K562 (cell line): ENCODE measurements around the gene PIM3. TPM values are rescaled to one million over a fixed set of nuclear protein-coding genes. Genes with fewer than 3 reads are reported as not detected.

ENCODE experiments used
- ATAC-seq: fragments of 200-7000 bp; cut with Tn5 transposase; 3 replicates; pipeline ENCODE4 v1.9.1; 2020; ENCODE audit warnings: moderate library complexity
- BruUV-seq: library from RNA; stranded (reverse); fragments of 400-500 nt; replicated peaks from 2 replicates; lab custom pipeline; 2021; lab: Mats Ljungman, UMichigan
- CTCF ChIA-PET: fragments of 300-600 bp; formaldehyde crosslinking; extraction: SDS; loops from one replicate; lab custom pipeline; 2021; ENCODE audit warnings: low intra/inter-chr PET ratio; lab: Yijun Ruan, JAX
- POLR2A ChIA-PET: fragments of 300-600, 350-650 bp; sonication (Branson Sonifier 250); formaldehyde crosslinking; extraction: SDS; loops from one replicate; lab custom pipeline; 2021; ENCODE audit warnings: antibody characterized with exemption, inconsistent platforms; lab: Yijun Ruan, JAX
- DNase-seq, 4 experiments: peaks; one replicate each; pipeline versions ENCODE4 v3.0.0 to v3.0.0-alpha.2; 2011 to 2018; ENCODE audit warnings: low spot score in 3 of 4, mixed read lengths in 3 of 4; ENCODE audit errors: extremely low read depth in 1 of 4
- FAIRE-seq: peaks from 2 replicates; lab custom pipeline; 2011; peaks lifted over from hg19 to GRCh38; lab: Jason Lieb, UNC
- H2AFZ ChIP-seq: 2 replicates; pipeline ENCODE4 v1.6.0; 2011; ENCODE audit warnings: low read depth, low read length, control low read depth, inconsistent platforms
- H3K27ac ChIP-seq: fragments of 200-600 bp; 3 replicates; pipeline ENCODE4 v1.8.0; 2011; ENCODE audit warnings: low read depth, mild to moderate bottlenecking, control low read depth, inconsistent platforms, low read length, moderate library complexity, mixed read lengths; ENCODE audit errors: extremely low read depth
- H3K27me3 ChIP-seq, 2 experiments: fragments of 300-600 bp in 1 of 2; 2 replicates in 1 of 2; 3 replicates in 1 of 2; pipeline versions ENCODE4 v1.6.0 to v1.8.0; 2011; ENCODE audit warnings: inconsistent platforms in 2 of 2, low read length in 2 of 2, mild to moderate bottlenecking in 1 of 2, mixed read lengths in 1 of 2, moderate library complexity in 1 of 2; ENCODE audit not compliant: control insufficient read depth in 2 of 2, insufficient read depth in 2 of 2
- H3K36me3 ChIP-seq: fragments of 300-600 bp; 3 replicates; pipeline ENCODE4 v1.8.0; 2011; ENCODE audit warnings: mild to moderate bottlenecking, low read length, inconsistent platforms; ENCODE audit not compliant: control insufficient read depth, insufficient read depth
- H3K4me1 ChIP-seq, 2 experiments: fragments of 200-600 bp in 1 of 2; replicated peaks in 1 of 2; 2 replicates in 1 of 2; 3 replicates in 1 of 2; pipeline versions ENCODE4 v1.5.1 to v1.8.0; 2011; ENCODE audit warnings: inconsistent platforms in 2 of 2, low read length in 2 of 2, mild to moderate bottlenecking in 1 of 2, mixed read lengths in 1 of 2, moderate library complexity in 1 of 2; ENCODE audit not compliant: control insufficient read depth in 2 of 2, insufficient read depth in 2 of 2
- H3K4me2 ChIP-seq: 2 replicates; pipeline ENCODE4 v1.6.1; 2011; ENCODE audit warnings: low read length, control low read depth, inconsistent platforms, mixed read lengths; ENCODE audit not compliant: insufficient read depth
- H3K4me3 ChIP-seq: fragments of 200-600 bp; sonication (generic), shearing (Covaris generic); 2 replicates; pipeline ENCODE4 v1.5.1; 2016; ENCODE audit warnings: control low read depth, inconsistent platforms
- H3K79me2 ChIP-seq: fragments of 200-600 bp; 3 replicates; pipeline ENCODE4 v1.8.0; 2011; ENCODE audit warnings: low read length, inconsistent platforms; ENCODE audit not compliant: control insufficient read depth, insufficient read depth
- H3K9ac ChIP-seq, 2 experiments: 2 replicates each; pipeline versions ENCODE4 v1.6.0 to v1.6.1; 2011; ENCODE audit warnings: low read depth in 2 of 2, low read length in 2 of 2, control low read depth in 1 of 2, inconsistent platforms in 1 of 2, mild to moderate bottlenecking in 1 of 2, mixed read lengths in 1 of 2; ENCODE audit not compliant: insufficient read depth in 1 of 2
- H3K9me1 ChIP-seq: one replicate; pipeline ENCODE4 v1.6.0; 2011; ENCODE audit warnings: inconsistent platforms, mild to moderate bottlenecking, low read length, moderate library complexity; ENCODE audit not compliant: control insufficient read depth, insufficient read depth
- H3K9me3 ChIP-seq: replicated peaks from 2 replicates; pipeline ENCODE4 v1.5.1; 2011; ENCODE audit warnings: low read depth, low read length, inconsistent platforms; ENCODE audit not compliant: control insufficient read depth, insufficient read depth
- H4K20me1 ChIP-seq: replicated peaks from 2 replicates; pipeline ENCODE4 v1.6.1; 2011; ENCODE audit warnings: low read length, inconsistent platforms, mixed read lengths; ENCODE audit not compliant: control insufficient read depth, insufficient read depth
- ARID4B ChIP-seq: sonication (generic); formaldehyde crosslinking; IDR thresholded peaks from 2 replicates; pipeline ENCODE4 v1.8.0; 2022; ENCODE audit warnings: mild to moderate bottlenecking, missing genetic modification reagents
- ATF1 ChIP-seq, 2 experiments: fragments of 450-650 bp in 1 of 2; IDR thresholded peaks; 2 replicates each; pipeline ENCODE4 v1.6.1; 2016; ENCODE audit warnings: missing compliant biosample characterization in 1 of 2, missing genetic modification characterization in 1 of 2
- FIP1L1 ChIP-seq: fragments of 200-400 bp; formaldehyde crosslinking; IDR thresholded peaks from 2 replicates; pipeline ENCODE4 v1.6.1; 2018; ENCODE audit warnings: mild to moderate bottlenecking, low read depth, low read length; ENCODE audit not compliant: poor library complexity, severe bottlenecking
- HMGN3 ChIP-seq: IDR thresholded peaks from 2 replicates; pipeline ENCODE4 v1.6.1; 2011; ENCODE audit warnings: borderline replicate concordance, low read depth, mild to moderate bottlenecking, mixed read lengths, low read length; ENCODE audit not compliant: insufficient read length; ENCODE audit errors: extremely low read depth
- PHB2 ChIP-seq: fragments of 450-650 bp; IDR thresholded peaks from 2 replicates; pipeline ENCODE4 v1.6.1; 2017; ENCODE audit warnings: low read depth
- POLR2G ChIP-seq: fragments of 200-400 bp; formaldehyde crosslinking; IDR thresholded peaks from 2 replicates; pipeline ENCODE4 v1.6.1; 2017; ENCODE audit warnings: low read depth, mild to moderate bottlenecking, antibody characterized with exemption, low read length, moderate library complexity
- SAFB ChIP-seq: fragments of 200-400 bp; formaldehyde crosslinking; IDR thresholded peaks from 2 replicates; pipeline ENCODE4 v1.6.1; 2017; ENCODE audit warnings: low read depth, low read length, borderline replicate concordance
- SIN3A ChIP-seq, 2 experiments: fragments of 150-350 bp in 1 of 2; IDR thresholded peaks; 2 replicates each; pipeline ENCODE4 v1.6.1; 2011 to 2016; ENCODE audit warnings: borderline replicate concordance in 2 of 2, low read depth in 2 of 2, low read length in 2 of 2, mild to moderate bottlenecking in 2 of 2, moderate library complexity in 2 of 2; ENCODE audit not compliant: control insufficient read depth in 1 of 2
- U2AF1 ChIP-seq: fragments of 200-400 bp; formaldehyde crosslinking; optimal IDR thresholded peaks from 2 replicates; pipeline ENCODE3; 2017; ENCODE audit warnings: mild to moderate bottlenecking, low read depth, low read length, moderate library complexity
- WGBS: fragments of 100-300 bp; shearing (Covaris generic); methylation state at CpG from one replicate; pipeline ENCODE4 v1.1.6; 2016; ENCODE audit warnings: low coverage, mixed read lengths; ENCODE audit not compliant: insufficient coverage; ENCODE audit errors: missing lambda C conversion rate; 5-methylcytosine and 5-hydroxymethylcytosine counted together
- in situ Hi-C: fragments of 300-500 bp; cut with MboI; formaldehyde crosslinking; loops from 4 replicates; pipeline ENCODE4 v1.15.0; 2018; ENCODE audit warnings: inconsistent platforms, mixed read lengths
- intact Hi-C: fragments of 100-400 bp; cut with micrococcal nuclease; formaldehyde crosslinking; loops from 2 replicates; pipeline ENCODE4 v1.14.2; 2022
- polyA plus RNA-seq, 8 experiments: library from polyadenylated mRNA; depleted of rRNA in 4 of 8; stranded (reverse) in 5 of 8; unstranded in 3 of 8; fragments of >200 nt; fragmentation: Nextera tagmentation in 2 of 8; fragmentation: Illumina TruSeq in 1 of 8; extraction: Ambion mirVana in 2 of 8; extraction: Trizol in 1 of 8; gene quantifications; 2 replicates each; pipeline versions ENCODE4 v1.2.1 to v1.2.3, GENCODE V29; 2011 to 2014; ENCODE audit warnings: inconsistent platforms in 1 of 8, missing spikeins in 1 of 8
- total RNA-seq, 7 experiments: library from RNA; depleted of rRNA in 6 of 7; stranded (reverse); fragments of >200 nt in 6 of 7; fragmentation: Illumina TruSeq in 2 of 7; extraction: Trizol in 2 of 7; gene quantifications; 2 replicates each; pipeline versions ENCODE4 v1.2.1 to v1.2.3, GENCODE V29; 2011 to 2021; ENCODE audit warnings: low replicate concordance in 1 of 7
- TF ChIP-seq, protein P1 (sequence below), 2 experiments: IDR thresholded peaks; 2 replicates each; pipeline ENCODE4 v1.6.1; 2011; ENCODE audit warnings: borderline replicate concordance in 1 of 2, control low read depth in 1 of 2, low read depth in 1 of 2, low read length in 1 of 2, mild to moderate bottlenecking in 1 of 2, mixed read lengths in 1 of 2, moderate library complexity in 1 of 2; ENCODE audit not compliant: insufficient read depth in 1 of 2, insufficient read length in 1 of 2, poor library complexity in 1 of 2, severe bottlenecking in 1 of 2; ENCODE audit errors: extremely low read depth in 1 of 2

PIM3 gene
- total and polyA plus RNA-seq, 9 of the 15 experiments (the other 6 are each of a cell fraction or from before 2014, with no cell fraction given) = 0.24 to 40.5 (median 5.3) TPM

DNA sequence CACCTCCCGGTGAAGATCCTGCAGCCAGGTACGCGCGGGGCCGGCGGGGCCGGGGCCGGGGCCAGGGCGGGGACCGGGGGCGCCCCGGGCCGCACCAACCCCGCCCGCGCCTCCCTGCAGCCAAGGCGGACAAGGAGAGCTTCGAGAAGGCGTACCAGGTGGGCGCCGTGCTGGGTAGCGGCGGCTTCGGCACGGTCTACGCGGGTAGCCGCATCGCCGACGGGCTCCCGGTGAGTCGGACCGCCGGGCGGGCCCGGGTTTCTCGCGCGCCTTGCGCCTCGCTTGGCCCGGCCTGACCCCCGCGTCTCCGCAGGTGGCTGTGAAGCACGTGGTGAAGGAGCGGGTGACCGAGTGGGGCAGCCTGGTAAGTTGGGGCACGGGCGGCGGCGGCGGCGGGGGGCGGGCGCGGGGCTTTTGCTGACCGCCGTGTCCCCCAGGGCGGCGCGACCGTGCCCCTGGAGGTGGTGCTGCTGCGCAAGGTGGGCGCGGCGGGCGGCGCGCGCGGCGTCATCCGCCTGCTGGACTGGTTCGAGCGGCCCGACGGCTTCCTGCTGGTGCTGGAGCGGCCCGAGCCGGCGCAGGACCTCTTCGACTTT, 531 bp downstream of the PIM3 start (continued):
- TF ChIP-seq PHB2 (no peak), FIP1L1 (peak; percentile 22), HMGN3 (peak; percentile 2)

DNA sequence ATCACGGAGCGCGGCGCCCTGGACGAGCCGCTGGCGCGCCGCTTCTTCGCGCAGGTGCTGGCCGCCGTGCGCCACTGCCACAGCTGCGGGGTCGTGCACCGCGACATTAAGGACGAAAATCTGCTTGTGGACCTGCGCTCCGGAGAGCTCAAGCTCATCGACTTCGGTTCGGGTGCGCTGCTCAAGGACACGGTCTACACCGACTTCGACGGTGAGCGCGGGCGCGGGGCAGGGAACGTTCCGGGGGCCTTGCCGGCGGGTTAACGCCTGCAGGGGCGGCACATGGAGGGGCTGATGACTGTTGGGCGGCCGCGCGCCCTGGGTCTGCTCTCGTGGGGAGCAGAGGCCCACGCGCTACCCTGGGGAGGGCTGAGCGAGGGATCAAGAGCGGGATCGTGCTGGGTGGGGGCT, 1.0 kb downstream of the PIM3 start:
- Histone ChIP-seq H3K9ac (peak overlapping the region; percentile 77 to 97), H3K9me3 (no peaks in the 10 kb centered on the region), H3K27ac (peak overlapping the region; percentile 94), H3K27me3 (no peaks in the 10 kb centered on the region), H3K4me3 (peak overlapping the region; percentile 76), H3K4me1 (peaks cover 25 to 87% of the 10 kb centered on the region in 2 experiments), H3K79me2 (peaks cover 43% of the 10 kb centered on the region), H3K36me3 (peaks cover 34% of the 10 kb centered on the region; the same call in 1 of the 3 replicates), H4K20me1 (peaks cover 15% of the 10 kb centered on the region), H3K9me1 (no peaks in the 10 kb centered on the region), H3K4me2 (peak overlapping the region; percentile 83; the same call in 1 of the 2 replicates), H2AFZ (no peak overlapping the region)
- TSS peak; percentile 30 for BruUV-seq
- ATAC-seq = no peak
- FAIRE-seq = no peak
- in situ Hi-C loops (no loop called here), intact Hi-C loops (no loop called here)
- no peak for DNase-seq
- ChIA-PET POLR2A (interaction anchor here (0.5 to 2.9 kb wide), 5 partner anchors 10 to 26 kb away, joined by 3 to 10 read pairs (median 4); no protein-coding TSS in a partner anchor), CTCF (no interaction called here)
- 2% methylated on average over 36 of the region's 49 CpGs for WGBS
- TF ChIP-seq SIN3A (IDR thresholded peaks at IDR 0.05; ENCODE audit: borderline replicate concordance in 2 of 2, control insufficient read depth in 1 of 2, low read depth in 2 of 2, low read length in 2 of 2) (0 out of 4 replicates have a peak, but pooled peaks of 1 of the 2 experiments have one; percentile 13), POLR2G (peak; percentile 57), U2AF1 (peak; percentile 11), SAFB (peak; percentile 1; the same call in 1 of the 2 replicates), ARID4B (CRISPR knock-in tag) (peak; percentile 59), ATF1 (CRISPR knock-in tag; IDR thresholded peaks at IDR 0.05) (no peak), ATF1 (tag; IDR thresholded peaks at IDR 0.05) (no peak)
- TF ChIP-seq, protein P1, sequence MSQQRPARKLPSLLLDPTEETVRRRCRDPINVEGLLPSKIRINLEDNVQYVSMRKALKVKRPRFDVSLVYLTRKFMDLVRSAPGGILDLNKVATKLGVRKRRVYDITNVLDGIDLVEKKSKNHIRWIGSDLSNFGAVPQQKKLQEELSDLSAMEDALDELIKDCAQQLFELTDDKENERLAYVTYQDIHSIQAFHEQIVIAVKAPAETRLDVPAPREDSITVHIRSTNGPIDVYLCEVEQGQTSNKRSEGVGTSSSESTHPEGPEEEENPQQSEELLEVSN (IDR thresholded peaks at IDR 0.05; ENCODE audit: borderline replicate concordance in 1 of 2, extremely low read depth in 1 of 2, insufficient read depth in 1 of 2, insufficient read length in 1 of 2, low read depth in 1 of 2, low read length in 1 of 2, poor library complexity in 1 of 2, severe bottlenecking in 1 of 2) = peak in 1 of 2 experiments; percentile 8
